Left ventricle myocardium inferior (tissue), 1 donor: Measurements from ENCODE around the gene IFIT1B. TPM values are rescaled to one million over a fixed set of nuclear protein-coding genes. Genes with fewer than 3 reads are reported as not detected.

ENCODE experiments used
- DNase-seq: peaks from one replicate; pipeline ENCODE4 v3.0.0-alpha.2; 2020
- H3K27ac ChIP-seq: fragments of 200-600 bp; replicated peaks from 2 replicates; pipeline ENCODE4 v1.8.0; 2021
- H3K27me3 ChIP-seq: fragments of 200-600 bp; 2 replicates; pipeline ENCODE4 v1.8.0; 2021; ENCODE audit warnings: low read depth
- H3K36me3 ChIP-seq: fragments of 200-600 bp; 2 replicates; pipeline ENCODE4 v1.8.0; 2021
- H3K4me1 ChIP-seq: fragments of 200-600 bp; 2 replicates; pipeline ENCODE4 v1.8.0; 2021
- H3K4me3 ChIP-seq: fragments of 200-600 bp; 2 replicates; pipeline ENCODE4 v1.8.0; 2021; ENCODE audit warnings: mild to moderate bottlenecking, moderate library complexity
- H3K9me3 ChIP-seq: fragments of 200-600 bp; replicated peaks from 2 replicates; pipeline ENCODE4 v1.8.0; 2021
- CTCF ChIP-seq: fragments of 200-600 bp; IDR thresholded peaks from 2 replicates; pipeline ENCODE4 v1.8.0; 2021; ENCODE audit warnings: antibody characterized with exemption, mild to moderate bottlenecking, borderline replicate concordance
- intact Hi-C: fragments of 100-400 bp; cut with micrococcal nuclease; formaldehyde crosslinking; loops from one replicate; pipeline ENCODE4 v1.11.0; 2022
- total RNA-seq: library from RNA; stranded (reverse); fragmentation: NEBNext Ultra II Directional; extraction: Animal tissue kit (Norgen Biotek cat#: 25700); gene quantifications from one replicate; pipeline ENCODE4 v1.2.1, GENCODE V29; 2021
- donor health status: DM: no; HTN: yes; CAD: no; lungs with severe emphysema.

Gene IFIT1B
- total RNA-seq, 1 donor from 2014 or later: not detected

GRCh38 chr10:89360157-89360556 is 17.7 kb upstream of the IFIT1B start:
- intact Hi-C loops: no loop called here

DNA sequence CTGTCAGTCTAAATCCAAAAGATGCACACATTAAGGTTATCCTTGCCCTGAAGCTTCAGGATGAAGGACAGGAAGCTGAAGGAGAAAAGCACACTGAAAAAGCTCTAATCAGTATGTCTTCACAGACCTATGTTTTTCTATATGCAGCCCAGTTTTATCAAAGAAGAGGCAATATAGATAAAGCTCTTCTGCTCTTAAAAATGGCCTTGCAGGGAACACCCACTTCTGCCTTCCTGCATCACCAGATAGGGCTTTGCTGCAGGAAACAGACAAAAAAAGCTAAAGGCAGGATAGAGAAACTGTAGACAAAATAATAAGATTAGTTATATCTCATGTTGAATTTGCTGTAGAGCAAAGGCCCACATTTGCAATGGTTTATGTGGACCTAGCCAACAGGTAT is 14.9 kb upstream of the IFIT1B start:
- DNase-seq: no peak
- Histone ChIP-seq H3K4me3 (no peak overlapping the region), H3K27ac (no peak overlapping the region), H3K27me3 (no peaks in the 10 kb centered on the region), H3K4me1 (peaks cover 28% of the 10 kb centered on the region), H3K36me3 (no peaks in the 10 kb centered on the region), H3K9me3 (no peaks in the 10 kb centered on the region)
- no peak for TF ChIP-seq CTCF
- intact Hi-C loops: no loop called here

More at GRCh38 chr10:89360157-89360556, 17.7 kb upstream of the IFIT1B start:
- Histone ChIP-seq H3K36me3 (no peaks in the 10 kb centered on the region), H3K9me3 (no peaks in the 10 kb centered on the region), H3K4me1 (peaks cover 19% of the 10 kb centered on the region), H3K27me3 (no peaks in the 10 kb centered on the region), H3K27ac (no peak overlapping the region), H3K4me3 (no peak overlapping the region)
- DNase-seq: no peak
- no peak for TF ChIP-seq CTCF

GRCh38 chr10:89363729-89364442 is 14.0 kb upstream of the IFIT1B start:
- H3K9me3 ChIP-seq: no peaks in the 10 kb centered on the region
- H3K27me3 ChIP-seq: no peaks in the 10 kb centered on the region
- DNase-seq: no peak
- intact Hi-C loops: no loop called here
- H3K4me1 ChIP-seq: peaks cover 37% of the 10 kb centered on the region
- no peak overlapping the region for H3K4me3 ChIP-seq
- no peak overlapping the region for H3K27ac ChIP-seq
- no peak for TF ChIP-seq CTCF
- no peaks in the 10 kb centered on the region for H3K36me3 ChIP-seq

GRCh38 chr10:89364531-89364930 is 13.3 kb upstream of the IFIT1B start:
- TF ChIP-seq CTCF: no peak
- Histone ChIP-seq H3K27ac (no peak overlapping the region), H3K9me3 (no peaks in the 10 kb centered on the region), H3K4me1 (peaks cover 44% of the 10 kb centered on the region), H3K36me3 (no peaks in the 10 kb centered on the region), H3K27me3 (no peaks in the 10 kb centered on the region), H3K4me3 (no peak overlapping the region)
- DNase-seq: no peak
- intact Hi-C loops: no loop called here

DNA sequence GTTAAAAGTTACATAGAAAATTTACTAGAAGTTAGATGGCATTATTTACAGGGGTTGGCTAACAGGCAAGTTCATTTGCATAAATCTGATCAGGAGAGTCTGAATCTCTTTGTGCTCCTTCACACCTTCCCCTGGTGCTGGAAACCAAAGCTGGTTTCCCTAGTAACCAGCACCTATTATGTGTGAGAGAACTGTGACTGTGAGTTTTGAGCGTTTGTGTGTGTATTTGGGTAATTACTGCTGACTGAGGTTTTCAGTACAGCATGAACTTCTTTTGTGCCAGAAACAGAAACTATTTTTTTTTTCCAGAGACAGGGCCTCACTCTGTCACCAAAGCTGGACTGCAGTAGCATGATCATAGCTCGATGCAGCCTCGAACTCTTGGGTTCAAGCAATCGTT is 10.3 kb upstream of the IFIT1B start:
- no peak for DNase-seq
- Histone ChIP-seq H3K4me3 (no peak overlapping the region), H3K27ac (peak overlapping the region; percentile 22), H3K36me3 (no peaks in the 10 kb centered on the region), H3K27me3 (no peaks in the 10 kb centered on the region), H3K4me1 (peaks cover 48% of the 10 kb centered on the region), H3K9me3 (no peaks in the 10 kb centered on the region)
- intact Hi-C loops: no loop called here
- TF ChIP-seq CTCF: no peak
